Muscle of arm (tissue), 12 donors: ENCODE data around the gene ZNF175. TPM values are rescaled to one million over a fixed set of nuclear protein-coding genes. Genes with fewer than 3 reads are reported as not detected.

Experiments
- DNase-seq: peaks from one replicate; pipeline ENCODE4 v3.0.0-alpha.2; 2013
- polyA plus RNA-seq, 12 donors: library from polyadenylated mRNA; unstranded; fragments of 120-200 nt; gene quantifications; one replicate each; pipeline ENCODE4 v1.2.1, GENCODE V29; 2013; ENCODE audit not compliant: insufficient read length in 12 of 12

ZNF175 gene
- polyA plus RNA-seq, 12 donors, result 6.9 to 14.0 (median 9.2) TPM; not detected in 1

GRCh38 chr19:51548891-51549305, 22.2 kb upstream of the ZNF175 start:
- DNase-seq, result no peak

- DNase-seq, result no peak
Observed at GRCh38 chr19:51549533-51550324, 21.4 kb upstream of the ZNF175 start.

- no peak for DNase-seq
Observed at GRCh38 chr19:51550848-51551672, 20.0 kb upstream of the ZNF175 start.

GRCh38 chr19:51551673-51552432, 19.2 kb upstream of the ZNF175 start:
- no peak for DNase-seq

GRCh38 chr19:51552608-51552995, 18.5 kb upstream of the ZNF175 start:
- DNase-seq, result no peak

- peak; percentile 83 for DNase-seq
Observed at GRCh38 chr19:51552996-51553725, 17.9 kb upstream of the ZNF175 start.

- DNase-seq, result no peak
Observed at GRCh38 chr19:51559240-51559639, 11.8 kb upstream of the ZNF175 start.

- DNase-seq, result no peak
Observed at GRCh38 chr19:51560339-51560738, 10.7 kb upstream of the ZNF175 start.

- DNase-seq, result no peak
Observed at GRCh38 chr19:51564791-51565190, 6.3 kb upstream of the ZNF175 start.

GRCh38 chr19:51565583-51565982, 5.5 kb upstream of the ZNF175 start:
- no peak for DNase-seq

- DNase-seq, result no peak
Observed at GRCh38 chr19:51566489-51567100, 4.5 kb upstream of the ZNF175 start.

GRCh38 chr19:51567583-51567982, 3.5 kb upstream of the ZNF175 start:
- no peak for DNase-seq

GRCh38 chr19:51568456-51568855, 2.6 kb upstream of the ZNF175 start:
- DNase-seq, result no peak

GRCh38 chr19:51571599-51571998, 516 bp downstream of the ZNF175 start:
- no peak for DNase-seq

GRCh38 chr19:51572410-51572809, 1.3 kb downstream of the ZNF175 start:
- no peak for DNase-seq

GRCh38 chr19:51572908-51573307, 1.8 kb downstream of the ZNF175 start:
- DNase-seq, result no peak

- no peak for DNase-seq
Observed at GRCh38 chr19:51573331-51573730, 2.2 kb downstream of the ZNF175 start.

- DNase-seq, result no peak
Observed at GRCh38 chr19:51576850-51577249, 5.8 kb downstream of the ZNF175 start.

- DNase-seq, result no peak
Observed at GRCh38 chr19:51586103-51586728, 15.1 kb downstream of the ZNF175 start.

GRCh38 chr19:51586799-51587198, 15.7 kb downstream of the ZNF175 start:
- DNase-seq, result no peak
